IMR-90 (cell line): ENCODE measurements around the gene ADAMTS12. TPM values are rescaled to one million over a fixed set of nuclear protein-coding genes. Genes with fewer than 3 reads are reported as not detected.

Experiments
- ATAC-seq: fragments of 200-7000 bp; cut with Tn5 transposase; 2 replicates; pipeline ENCODE4 v1.9.1; 2020; ENCODE audit warnings: low read depth, mild to moderate bottlenecking, moderate library complexity
- BruUV-seq: library from RNA; stranded (reverse); fragments of 400-500 nt; replicated peaks from 2 replicates; lab custom pipeline; 2021; lab: Mats Ljungman, UMichigan
- CTCF ChIA-PET: fragments of 300-600 bp; formaldehyde crosslinking; extraction: SDS; loops from one replicate; lab custom pipeline; 2021; ENCODE audit warnings: antibody characterized with exemption; lab: Yijun Ruan, JAX
- POLR2A ChIA-PET: fragments of 300-600 bp; sonication (Branson Sonifier 250); formaldehyde crosslinking; loops from one replicate; lab custom pipeline; 2022; ENCODE audit warnings: antibody characterized with exemption; ENCODE audit not compliant: unreplicated experiment; lab: Charles Lee
- DNase-seq: peaks from one replicate; pipeline ENCODE4 v3.0.0; 2013
- H2AFZ ChIP-seq: replicated peaks from 2 replicates; pipeline ENCODE3; 2013; ENCODE audit warnings: low read length, mild to moderate bottlenecking; ENCODE audit not compliant: poor library complexity
- H2AK5ac ChIP-seq: 2 replicates; pipeline ENCODE4 v1.6.1; 2013; ENCODE audit warnings: low read depth, low read length, inconsistent platforms
- H2AK9ac ChIP-seq: replicated peaks from 2 replicates; pipeline ENCODE3; 2013; ENCODE audit warnings: mild to moderate bottlenecking, low read depth, low read length, moderate library complexity; ENCODE audit not compliant: poor library complexity
- H2BK120ac ChIP-seq: 2 replicates; pipeline ENCODE4 v1.6.1; 2013; ENCODE audit warnings: low read depth, low read length, inconsistent platforms
- H2BK15ac ChIP-seq: 3 replicates; pipeline ENCODE4 v1.6.1; 2013; ENCODE audit warnings: low read depth, low read length, inconsistent platforms
- H2BK20ac ChIP-seq: 2 replicates; pipeline ENCODE4 v1.6.1; 2013; ENCODE audit warnings: low read depth, mild to moderate bottlenecking, inconsistent platforms, low read length, moderate library complexity
- H2BK5ac ChIP-seq: 2 replicates; pipeline ENCODE4 v1.6.1; 2013; ENCODE audit warnings: mild to moderate bottlenecking, low read depth, low read length, inconsistent platforms; ENCODE audit not compliant: poor library complexity, severe bottlenecking
- H3K14ac ChIP-seq: replicated peaks from 2 replicates; pipeline ENCODE4 v1.6.1; 2013; ENCODE audit warnings: low read depth, low read length, inconsistent platforms
- H3K18ac ChIP-seq: 2 replicates; pipeline ENCODE4 v1.6.1; 2013; ENCODE audit warnings: low read depth, low read length, control low read depth
- H3K23ac ChIP-seq: 2 replicates; pipeline ENCODE4 v1.6.1; 2013; ENCODE audit warnings: low read depth, low read length, inconsistent platforms
- H3K27ac ChIP-seq: 2 replicates; pipeline ENCODE4 v1.5.1; 2013; ENCODE audit warnings: mild to moderate bottlenecking, control low read depth, low read length; ENCODE audit not compliant: insufficient read depth
- H3K27me3 ChIP-seq: 2 replicates; pipeline ENCODE4 v1.6.1; 2013; ENCODE audit warnings: low read length; ENCODE audit not compliant: control insufficient read depth, insufficient read depth
- H3K36me3 ChIP-seq: 2 replicates; pipeline ENCODE4 v1.6.1; 2013; ENCODE audit warnings: low read length, mixed read lengths; ENCODE audit not compliant: control insufficient read depth, insufficient read depth
- H3K4ac ChIP-seq: 2 replicates; pipeline ENCODE4 v1.6.1; 2013; ENCODE audit warnings: low read depth, low read length, inconsistent platforms
- H3K4me1 ChIP-seq: 2 replicates; pipeline ENCODE4 v1.6.1; 2013; ENCODE audit warnings: low read length, mixed read lengths; ENCODE audit not compliant: control insufficient read depth, insufficient read depth
- H3K4me2 ChIP-seq: 2 replicates; pipeline ENCODE4 v1.6.1; 2013; ENCODE audit warnings: low read depth, mild to moderate bottlenecking, control low read depth, low read length, moderate library complexity
- H3K4me3 ChIP-seq: 2 replicates; pipeline ENCODE4 v1.5.1; 2013; ENCODE audit warnings: low read depth, mild to moderate bottlenecking, control low read depth, low read length, moderate library complexity; ENCODE audit not compliant: insufficient read depth
- H3K56ac ChIP-seq: 2 replicates; pipeline ENCODE4 v1.6.1; 2013; ENCODE audit warnings: low read length, inconsistent platforms; ENCODE audit not compliant: insufficient read depth; ENCODE audit errors: extremely low read depth
- H3K79me1 ChIP-seq, 2 experiments: 2 replicates each; pipeline ENCODE4 v1.6.1; 2013; ENCODE audit warnings: low read length in 2 of 2, inconsistent platforms in 1 of 2, low read depth in 1 of 2
- H3K9ac ChIP-seq: 2 replicates; pipeline ENCODE4 v1.6.1; 2013; ENCODE audit warnings: low read depth, low read length, control low read depth
- H3K9me1 ChIP-seq: 2 replicates; pipeline ENCODE4 v1.6.1; 2013; ENCODE audit warnings: low read length, inconsistent platforms; ENCODE audit not compliant: insufficient read depth
- H3K9me3 ChIP-seq: 2 replicates; pipeline ENCODE4 v1.6.1; 2013; ENCODE audit warnings: low read length; ENCODE audit not compliant: control insufficient read depth, insufficient read depth
- H4K20me1 ChIP-seq: 2 replicates; pipeline ENCODE4 v1.6.1; 2013; ENCODE audit warnings: low read length, inconsistent platforms; ENCODE audit not compliant: insufficient read depth
- H4K5ac ChIP-seq: 2 replicates; pipeline ENCODE4 v1.6.1; 2013; ENCODE audit warnings: mild to moderate bottlenecking, low read depth, low read length, control low read depth
- H4K8ac ChIP-seq, 2 experiments: 2 replicates each; pipeline ENCODE4 v1.6.1; 2013; ENCODE audit warnings: low read depth in 2 of 2, low read length in 2 of 2, control low read depth in 1 of 2, inconsistent platforms in 1 of 2
- H4K91ac ChIP-seq: 2 replicates; pipeline ENCODE4 v1.6.1; 2013; ENCODE audit warnings: low read depth, low read length, inconsistent platforms; ENCODE audit not compliant: insufficient read depth
- BHLHE40 ChIP-seq: fragments of 150-350 bp; IDR thresholded peaks from 2 replicates; pipeline ENCODE4 v1.6.1; 2016; ENCODE audit warnings: mild to moderate bottlenecking, low read depth, low read length
- CEBPB ChIP-seq: IDR thresholded peaks from 2 replicates; pipeline ENCODE4 v1.6.1; 2012; ENCODE audit warnings: low read depth, low read length, improper control_type of control experiment
- CHD1 ChIP-seq: IDR thresholded peaks from 2 replicates; pipeline ENCODE4 v1.6.1; 2012; ENCODE audit warnings: low read depth, low read length, improper control_type of control experiment
- CTCF ChIP-seq: conservative IDR thresholded peaks from 2 replicates; pipeline ENCODE4 v1.5.1; 2012; ENCODE audit warnings: mild to moderate bottlenecking, low read depth, low read length, improper control_type of control experiment
- ELK1 ChIP-seq: fragments of 150-350 bp; IDR thresholded peaks from 2 replicates; pipeline ENCODE4 v1.6.1; 2016; ENCODE audit warnings: low read depth, mild to moderate bottlenecking, low read length, moderate library complexity, borderline replicate concordance
- FOS ChIP-seq: fragments of 150-350 bp; IDR thresholded peaks from 2 replicates; pipeline ENCODE4 v1.6.1; 2016; ENCODE audit warnings: low read depth, low read length
- MAFK ChIP-seq: IDR thresholded peaks from 2 replicates; pipeline ENCODE4 v1.6.1; 2012; ENCODE audit warnings: low read depth, low read length, improper control_type of control experiment
- MAZ ChIP-seq: IDR thresholded peaks from 2 replicates; pipeline ENCODE4 v1.6.1; 2012; ENCODE audit warnings: low read depth, mild to moderate bottlenecking, low read length, improper control_type of control experiment, moderate library complexity, borderline replicate concordance
- MXI1 ChIP-seq: IDR thresholded peaks from 2 replicates; pipeline ENCODE4 v1.6.1; 2012; ENCODE audit warnings: low read depth, mild to moderate bottlenecking, low read length, moderate library complexity, borderline replicate concordance
- NFE2L2 ChIP-seq: fragments of 150-350 bp; IDR thresholded peaks from 2 replicates; pipeline ENCODE4 v1.6.1; 2016; ENCODE audit warnings: low read depth, mild to moderate bottlenecking, low read length
- POLR2A ChIP-seq: IDR thresholded peaks from 2 replicates; pipeline ENCODE4 v1.6.1; 2012; ENCODE audit warnings: mild to moderate bottlenecking, low read depth, low read length
- RAD21 ChIP-seq: IDR thresholded peaks from 2 replicates; pipeline ENCODE4 v1.6.1; 2012; ENCODE audit warnings: low read length, improper control_type of control experiment
- RCOR1 ChIP-seq: IDR thresholded peaks from 2 replicates; pipeline ENCODE4 v1.6.1; 2012; ENCODE audit warnings: mild to moderate bottlenecking, low read length, improper control_type of control experiment; ENCODE audit not compliant: insufficient replicate concordance
- RFX5 ChIP-seq: IDR thresholded peaks from 2 replicates; pipeline ENCODE4 v1.8.0; 2012; ENCODE audit warnings: low read depth, mild to moderate bottlenecking, low read length, moderate library complexity
- SMC3 ChIP-seq: fragments of 150-350 bp; IDR thresholded peaks from 2 replicates; pipeline ENCODE4 v1.6.1; 2016; ENCODE audit warnings: low read depth, mild to moderate bottlenecking, antibody characterized with exemption, low read length, moderate library complexity
- USF2 ChIP-seq: fragments of 150-350 bp; IDR thresholded peaks from 2 replicates; pipeline ENCODE4 v1.6.1; 2017; ENCODE audit warnings: mild to moderate bottlenecking, antibody characterized with exemption, low read length, low read depth
- WGBS, 2 experiments: methylation state at CpG; one replicate each; pipeline versions ENCODE4 v1.1.5 to v1.1.7; 2013; ENCODE audit warnings: missing lambda C conversion rate in 2 of 2; ENCODE audit not compliant: insufficient read length in 1 of 2; ENCODE audit errors: extremely low coverage in 2 of 2; 5-methylcytosine and 5-hydroxymethylcytosine counted together
- dilution Hi-C: fragments of 300-500 bp; cut with HindIII; formaldehyde crosslinking; loops from one replicate; pipeline ENCODE4 v1.14.3; 2018; ENCODE audit warnings: low sequenced_read_pairs; ENCODE audit not compliant: unreplicated experiment
- in situ Hi-C: fragments of 300-500 bp; cut with MboI; formaldehyde crosslinking; loops from 3 replicates; pipeline ENCODE4 v1.14.3; 2019; ENCODE audit warnings: low sequenced_read_pairs, inconsistent platforms, mixed read lengths
- intact Hi-C: fragments of 100-400 bp; cut with micrococcal nuclease; formaldehyde crosslinking; loops from 2 replicates; pipeline ENCODE4 v1.10.0; 2022
- polyA plus RNA-seq, 3 experiments: library from polyadenylated mRNA; depleted of rRNA; stranded (reverse); fragments of >200 nt; gene quantifications; 2 replicates each; pipeline ENCODE4 v1.2.3, GENCODE V29; 2012; ENCODE audit warnings: low replicate concordance in 1 of 3
- total RNA-seq: library from RNA; depleted of rRNA; stranded (reverse); fragments of >200 nt; gene quantifications from 2 replicates; pipeline ENCODE4 v1.2.3, GENCODE V29; 2012

Gene ADAMTS12
- total and polyA plus RNA-seq, 2 of the 4 experiments (the other 2 are of a cell fraction) = 27.3 to 51.3 TPM

- ChIA-PET POLR2A (no interaction called here), CTCF (no interaction called here)
- Histone ChIP-seq H3K4me3 (no peak overlapping the region), H3K23ac (peak overlapping the region; percentile 80; the same call in 1 of the 2 replicates), H3K9me3 (no peaks in the 10 kb centered on the region), H3K4me2 (peak overlapping the region; percentile 40), H3K27me3 (no peaks in the 10 kb centered on the region), H3K14ac (no peak overlapping the region), H4K91ac (no peak overlapping the region), H3K36me3 (no peaks in the 10 kb centered on the region), H3K4me1 (peaks cover 20% of the 10 kb centered on the region), H4K5ac (no peak overlapping the region), H3K18ac (peak overlapping the region; percentile 46; the same call in 1 of the 2 replicates), H2BK5ac (peak overlapping the region; percentile 31), H4K8ac (peak overlapping the region in 1 of 2 experiments; percentile 56; a peak in 2 of 4 replicates), H2BK20ac (no peak overlapping the region), H2BK15ac (no peak overlapping the region), H3K9me1 (peaks cover 27% of the 10 kb centered on the region), H2AFZ (no peak overlapping the region), H3K9ac (0 out of 2 replicates have a peak overlapping the region, but pooled peaks have one; percentile 41), H2BK120ac (no peak overlapping the region), H4K20me1 (no peaks in the 10 kb centered on the region; the same call in 1 of the 2 replicates), H3K79me1 (peaks cover 17 to 72% of the 10 kb centered on the region in 2 experiments), H2AK5ac (no peak overlapping the region), H3K27ac (no peak overlapping the region), H3K56ac (0 out of 2 replicates have a peak overlapping the region, but pooled peaks have one; percentile 11), H2AK9ac (no peak overlapping the region), H3K4ac (peak overlapping the region; percentile 7; the same call in 1 of the 2 replicates)
- DNase-seq = no peak
- no CpG with 5 or more reads among the region's 5 CpGs for WGBS, 2 experiments
- TF ChIP-seq ELK1 = no peak
- no peak for TF ChIP-seq MAFK
- no peak for TF ChIP-seq CEBPB
- TF ChIP-seq POLR2A = no peak
- TF ChIP-seq SMC3 = no peak
- TF ChIP-seq CTCF = no peak
- no peak for TF ChIP-seq MXI1
- TF ChIP-seq USF2 = no peak
- TF ChIP-seq CHD1 = no peak
- TF ChIP-seq FOS = no peak
- no peak for TF ChIP-seq NFE2L2
- no peak for TF ChIP-seq RFX5
- no peak for TF ChIP-seq RCOR1
- no peak for TF ChIP-seq MAZ
- TF ChIP-seq BHLHE40 = no peak
- no peak for TF ChIP-seq RAD21
- intact Hi-C loops (loop anchor here (1.0 to 5.0 kb wide), 2 partner anchors 35 to 48 kb away; no protein-coding TSS in a partner anchor), in situ Hi-C loops (no loop called here), dilution Hi-C loops (no loop called here)
- no TSS peak for BruUV-seq
- ATAC-seq = peak; percentile 22
These were observed 39.5 kb downstream of the ADAMTS12 start for GRCh38 chr5:33852319-33852718.
